Osteoblast (primary cell): ENCODE results near the gene CNOT1. TPM values are rescaled to one million over a fixed set of nuclear protein-coding genes. Genes with fewer than 3 reads are reported as not detected.

Experiments
- DNase-seq: peaks from one replicate; pipeline ENCODE4 v3.0.0; 2011; ENCODE audit warnings: low spot score, mixed read lengths; ENCODE audit not compliant: insufficient read length; ENCODE audit errors: missing footprints
- H2AFZ ChIP-seq: 2 replicates; pipeline ENCODE4 v1.6.0; 2011; ENCODE audit warnings: mild to moderate bottlenecking, low read length
- H3K27ac ChIP-seq: 2 replicates; pipeline ENCODE4 v1.5.1; 2011; ENCODE audit warnings: mild to moderate bottlenecking, low read depth, low read length, moderate library complexity
- H3K27me3 ChIP-seq: 2 replicates; pipeline ENCODE4 v1.6.0; 2012; ENCODE audit warnings: mild to moderate bottlenecking, control low read depth, inconsistent platforms, low read length, moderate library complexity; ENCODE audit not compliant: insufficient read depth
- H3K36me3 ChIP-seq: 2 replicates; pipeline ENCODE4 v1.5.1; 2011; ENCODE audit warnings: mild to moderate bottlenecking, low read length, control low read depth, moderate library complexity; ENCODE audit not compliant: insufficient read depth
- H3K4me1 ChIP-seq: 2 replicates; pipeline ENCODE4 v1.5.1; 2011; ENCODE audit warnings: mild to moderate bottlenecking, low read length, control low read depth, moderate library complexity; ENCODE audit not compliant: insufficient read depth
- H3K4me2 ChIP-seq: 2 replicates; pipeline ENCODE4 v1.6.0; 2011; ENCODE audit warnings: mild to moderate bottlenecking, low read length; ENCODE audit not compliant: insufficient read depth
- H3K4me3 ChIP-seq: fragments of 200-600 bp; sonication (generic); 3 replicates; pipeline ENCODE4 v1.5.1; 2012; ENCODE audit warnings: mild to moderate bottlenecking, low read length, inconsistent platforms; ENCODE audit not compliant: insufficient read depth
- H3K79me2 ChIP-seq: 2 replicates; pipeline ENCODE4 v1.6.0; 2012; ENCODE audit warnings: mild to moderate bottlenecking, low read length, control low read depth, inconsistent platforms; ENCODE audit not compliant: insufficient read depth
- H3K9me3 ChIP-seq: 2 replicates; pipeline ENCODE4 v1.5.1; 2011; ENCODE audit warnings: low read depth, low read length, control low read depth
- H4K20me1 ChIP-seq: 2 replicates; pipeline ENCODE4 v1.6.0; 2012; ENCODE audit warnings: mild to moderate bottlenecking, low read length, control low read depth; ENCODE audit not compliant: insufficient read depth
- total RNA-seq: library from RNA; depleted of rRNA; stranded (reverse); fragments of >200 nt; gene quantifications from 2 replicates; pipeline ENCODE4 v1.2.3, GENCODE V29; 2012
- TF ChIP-seq, protein P1 (sequence below): IDR thresholded peaks from 2 replicates; pipeline ENCODE4 v1.5.1; 2011; ENCODE audit warnings: mild to moderate bottlenecking, low read depth, low read length, moderate library complexity; ENCODE audit errors: extremely low read depth

The CNOT1 gene
- total RNA-seq, 1 donor, result 122 TPM

DNA sequence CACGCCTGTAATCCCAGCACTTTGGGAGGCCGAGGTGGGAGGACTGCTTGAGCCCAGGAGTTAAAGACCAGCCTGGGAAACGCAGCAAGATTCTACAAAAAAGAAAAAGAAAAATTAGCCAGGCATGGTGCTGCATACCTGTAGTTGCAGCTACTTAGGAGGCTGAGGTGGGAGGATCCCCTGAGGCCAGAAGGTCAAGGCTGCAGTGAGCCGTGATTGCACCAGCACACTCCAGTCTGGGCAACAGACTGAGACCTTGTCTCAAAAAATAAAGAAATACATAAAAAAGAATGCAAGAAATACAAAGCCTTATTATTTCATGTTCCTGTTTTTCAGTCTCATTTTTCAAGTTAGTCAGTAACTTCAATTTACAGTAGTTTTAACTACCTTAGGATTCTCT lies 5.9 kb upstream of the CNOT1 start:
- Histone ChIP-seq H3K36me3 (no peaks in the 10 kb centered on the region), H4K20me1 (no peaks in the 10 kb centered on the region), H3K79me2 (no peaks in the 10 kb centered on the region), H3K4me2 (no peak overlapping the region), H3K27me3 (no peaks in the 10 kb centered on the region), H2AFZ (no peak overlapping the region), H3K27ac (no peak overlapping the region), H3K4me3 (no peak overlapping the region), H3K9me3 (no peaks in the 10 kb centered on the region), H3K4me1 (peaks cover 9% of the 10 kb centered on the region)
- TF ChIP-seq, protein P1, sequence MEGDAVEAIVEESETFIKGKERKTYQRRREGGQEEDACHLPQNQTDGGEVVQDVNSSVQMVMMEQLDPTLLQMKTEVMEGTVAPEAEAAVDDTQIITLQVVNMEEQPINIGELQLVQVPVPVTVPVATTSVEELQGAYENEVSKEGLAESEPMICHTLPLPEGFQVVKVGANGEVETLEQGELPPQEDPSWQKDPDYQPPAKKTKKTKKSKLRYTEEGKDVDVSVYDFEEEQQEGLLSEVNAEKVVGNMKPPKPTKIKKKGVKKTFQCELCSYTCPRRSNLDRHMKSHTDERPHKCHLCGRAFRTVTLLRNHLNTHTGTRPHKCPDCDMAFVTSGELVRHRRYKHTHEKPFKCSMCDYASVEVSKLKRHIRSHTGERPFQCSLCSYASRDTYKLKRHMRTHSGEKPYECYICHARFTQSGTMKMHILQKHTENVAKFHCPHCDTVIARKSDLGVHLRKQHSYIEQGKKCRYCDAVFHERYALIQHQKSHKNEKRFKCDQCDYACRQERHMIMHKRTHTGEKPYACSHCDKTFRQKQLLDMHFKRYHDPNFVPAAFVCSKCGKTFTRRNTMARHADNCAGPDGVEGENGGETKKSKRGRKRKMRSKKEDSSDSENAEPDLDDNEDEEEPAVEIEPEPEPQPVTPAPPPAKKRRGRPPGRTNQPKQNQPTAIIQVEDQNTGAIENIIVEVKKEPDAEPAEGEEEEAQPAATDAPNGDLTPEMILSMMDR, result no peak
- no peak for DNase-seq

- Histone ChIP-seq H3K27me3 (no peaks in the 10 kb centered on the region), H3K4me1 (peaks cover 9% of the 10 kb centered on the region), H3K36me3 (no peaks in the 10 kb centered on the region), H2AFZ (no peak overlapping the region), H4K20me1 (no peaks in the 10 kb centered on the region), H3K4me3 (no peak overlapping the region), H3K79me2 (peaks cover 3% of the 10 kb centered on the region), H3K27ac (no peak overlapping the region), H3K4me2 (no peak overlapping the region), H3K9me3 (no peaks in the 10 kb centered on the region)
- TF ChIP-seq, protein P1, result no peak
- DNase-seq, result no peak
Observed at GRCh38 chr16:58634265-58634802, 4.7 kb upstream of the CNOT1 start.

DNA sequence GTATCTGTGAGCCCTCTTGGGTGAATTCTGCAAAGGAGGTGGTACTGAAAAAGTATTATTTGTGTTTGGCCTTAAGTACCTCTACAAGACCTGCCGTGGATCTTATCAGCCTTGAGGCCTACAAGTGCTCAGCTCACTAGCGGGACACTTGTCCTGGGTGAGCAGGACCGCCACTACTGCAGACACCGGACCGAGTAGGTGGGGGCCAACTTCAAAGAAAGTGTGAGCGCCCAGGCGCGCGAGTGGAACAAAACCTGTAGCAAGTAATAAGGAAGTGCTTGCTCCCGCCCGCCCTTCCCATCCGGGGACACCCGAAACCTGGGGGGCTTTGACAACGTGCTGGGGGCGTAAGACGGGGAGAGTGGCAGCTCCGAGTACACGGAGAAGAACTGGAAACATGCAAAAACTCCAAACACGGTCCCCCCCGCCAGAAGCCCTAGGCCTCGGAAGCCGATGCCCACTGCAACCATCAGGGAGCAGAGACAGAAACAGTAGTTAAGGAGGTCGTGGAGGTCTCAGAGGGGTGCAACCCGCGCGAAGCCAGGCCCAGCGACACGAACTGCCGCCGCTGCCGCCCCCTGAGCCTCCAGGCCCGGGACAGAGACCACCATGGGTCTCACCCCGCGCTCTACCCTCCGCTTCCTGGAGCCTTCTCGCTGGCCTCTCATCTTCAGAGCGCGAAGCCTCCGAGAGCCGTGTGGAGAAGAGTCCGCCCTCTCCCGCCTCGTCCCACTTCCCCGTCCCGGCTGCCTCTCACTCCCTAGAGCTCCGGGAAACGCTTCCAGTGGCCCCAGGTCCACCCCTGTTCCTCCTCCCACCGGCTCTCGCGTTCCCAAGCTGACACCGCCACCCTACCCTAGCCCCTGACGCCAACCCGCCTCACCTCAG lies 537 bp downstream of the CNOT1 start:
- peak overlapping the region; percentile 97 for H2AFZ ChIP-seq
- peaks cover 54% of the 10 kb centered on the region for H3K79me2 ChIP-seq
- H3K4me2 ChIP-seq, result peak overlapping the region; percentile 79
- peak overlapping the region; percentile 97 for H3K4me3 ChIP-seq
- peaks cover 10% of the 10 kb centered on the region for H3K4me1 ChIP-seq
- H3K36me3 ChIP-seq, result peaks cover 10% of the 10 kb centered on the region
- H3K27me3 ChIP-seq, result no peaks in the 10 kb centered on the region
- TF ChIP-seq, protein P1, result no peak
- no peaks in the 10 kb centered on the region for H3K9me3 ChIP-seq
- H3K27ac ChIP-seq, result peak overlapping the region; percentile 98
- peak; percentile 78 for DNase-seq
- peaks cover 27% of the 10 kb centered on the region for H4K20me1 ChIP-seq

GRCh38 chr16:58624209-58624608 lies 5.4 kb downstream of the CNOT1 start:
- peaks cover 31% of the 10 kb centered on the region for H3K36me3 ChIP-seq
- H2AFZ ChIP-seq, result no peak overlapping the region

More at GRCh38 chr16:58624209-58624608, 5.4 kb downstream of the CNOT1 start:
- no peaks in the 10 kb centered on the region for H3K27me3 ChIP-seq
- H3K9me3 ChIP-seq, result no peaks in the 10 kb centered on the region
- no peak for DNase-seq
- peaks cover 99% of the 10 kb centered on the region for H3K79me2 ChIP-seq
- H3K4me1 ChIP-seq, result peaks cover 10% of the 10 kb centered on the region
- TF ChIP-seq, protein P1, result no peak
- peaks cover 38% of the 10 kb centered on the region for H4K20me1 ChIP-seq
- no peak overlapping the region for H3K27ac ChIP-seq
- no peak overlapping the region for H3K4me3 ChIP-seq
- H3K4me2 ChIP-seq, result no peak overlapping the region
